ENCODE measurements around the gene ARSA. TPM values are rescaled to one million over a fixed set of nuclear protein-coding genes. Genes with fewer than 3 reads are reported as not detected.
"Not testable (repeated sequence)": the region's sequence is repeated elsewhere in the genome, so short reads cannot be mapped to it uniquely, and the experiment has no call there.

Gene ARSA
- total RNA-seq, 1 donor from 2014 or later, result 4.5 TPM

DNA sequence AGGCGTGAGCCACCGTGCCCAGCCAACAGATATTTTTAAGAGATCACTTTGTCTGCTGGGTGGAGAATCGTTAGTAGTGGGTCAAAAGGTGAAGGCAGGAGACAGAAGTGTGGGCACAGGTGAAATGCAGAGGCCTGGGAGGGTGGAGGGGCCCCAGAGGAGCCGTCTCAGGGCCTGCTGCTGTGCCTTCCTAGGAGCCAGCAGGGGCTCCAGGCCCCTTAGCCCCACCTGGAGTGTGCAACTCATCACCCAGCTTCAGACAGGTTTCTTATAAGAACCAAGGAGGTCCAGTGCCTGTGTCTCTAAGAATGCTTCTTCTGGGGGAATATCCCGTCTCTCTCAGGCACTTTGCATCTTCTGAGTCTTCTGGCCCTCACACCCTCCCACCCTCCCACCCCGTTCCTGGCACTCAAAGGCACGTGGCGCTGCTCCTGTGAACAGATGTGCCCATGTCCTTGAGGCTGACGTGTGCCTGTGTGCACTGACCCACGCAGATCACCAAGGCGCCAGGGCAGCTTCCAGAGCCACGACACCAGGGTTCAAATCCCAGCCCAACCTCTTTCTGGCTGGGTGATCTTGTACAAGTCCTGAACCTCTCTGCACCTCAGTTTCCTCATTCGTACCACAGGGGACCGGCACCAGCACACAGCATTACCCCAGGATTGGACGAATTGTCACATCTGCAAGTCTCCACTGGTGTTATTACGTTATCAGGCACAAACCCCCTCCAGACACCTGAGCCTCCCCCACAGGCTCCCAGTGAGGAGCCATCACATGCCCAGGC is 3.4 kb downstream of the ARSA start:
- FAIRE-seq (no peak), DNase-seq (ENCODE audit: low spot score in 2 of 2) (no peak)

DNA sequence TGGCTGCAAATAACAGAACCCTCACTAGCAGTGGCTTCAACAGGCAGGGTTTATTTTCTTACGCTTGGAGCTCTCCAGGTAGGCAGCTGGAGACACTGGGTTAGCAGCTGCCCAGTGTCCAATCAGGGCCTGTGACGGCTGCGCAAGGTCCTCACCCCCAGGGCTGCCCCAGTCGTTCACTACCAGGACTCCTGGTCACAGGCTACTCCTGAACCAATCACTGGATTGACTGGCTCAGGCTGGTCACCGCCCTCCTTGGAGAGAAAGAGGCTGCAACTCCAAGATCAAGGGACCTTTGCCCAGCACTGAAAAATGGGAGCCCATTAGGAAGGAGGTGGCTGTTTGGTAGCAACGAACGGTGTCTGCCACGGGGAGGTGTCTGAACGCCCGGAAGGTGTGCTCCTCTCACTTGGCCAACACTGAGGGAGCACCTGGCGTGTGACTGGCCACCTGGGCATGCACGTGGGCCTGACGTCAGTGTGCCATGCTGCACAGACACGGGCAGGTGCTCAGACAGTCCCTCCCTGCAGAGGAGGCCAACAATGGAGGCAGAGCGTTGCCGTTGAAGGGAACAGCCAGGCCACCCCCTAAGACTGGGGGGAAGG is 5.1 kb downstream of the ARSA start:
- DNase-seq (ENCODE audit: low spot score in 2 of 2), result no peak
- no peak for FAIRE-seq

DNA sequence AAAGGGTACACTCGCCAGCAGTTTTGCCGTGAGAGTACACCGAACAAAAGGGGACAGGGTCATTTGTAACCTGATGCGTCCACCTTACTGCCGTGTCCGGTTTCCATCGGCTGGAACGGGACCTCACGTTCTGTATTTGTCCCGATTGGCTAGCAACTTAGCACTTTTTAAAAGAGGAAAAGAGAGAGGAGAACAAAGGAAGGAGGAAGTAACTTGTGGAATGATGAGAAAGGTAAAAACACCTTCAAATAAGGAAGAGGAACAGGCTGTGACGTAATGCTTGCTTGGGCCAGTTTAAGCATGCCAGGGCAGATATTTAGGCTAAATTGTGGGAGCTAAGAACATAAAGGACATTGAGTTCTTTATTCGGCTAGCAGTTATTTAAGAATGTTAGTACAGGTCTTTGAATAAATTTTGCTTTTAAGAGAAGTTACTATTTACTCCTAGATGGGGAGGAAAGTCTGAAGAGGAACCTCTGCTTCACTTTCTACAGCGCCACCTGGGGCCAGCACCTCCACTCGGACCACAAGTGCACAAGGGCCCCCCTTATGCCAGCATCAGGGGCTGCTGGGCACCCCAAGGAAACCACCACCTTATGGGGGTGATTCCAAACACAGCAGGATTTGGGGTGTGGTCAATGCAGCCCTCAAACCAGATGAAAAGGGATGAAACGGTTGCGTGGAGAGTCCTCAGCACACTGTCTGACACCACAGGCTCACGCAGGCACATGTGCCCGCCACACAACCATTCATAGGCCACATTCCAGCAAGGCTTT is 5.8 kb downstream of the ARSA start:
- DNase-seq (ENCODE audit: low spot score in 2 of 2) (no peak), FAIRE-seq (no peak)

DNA sequence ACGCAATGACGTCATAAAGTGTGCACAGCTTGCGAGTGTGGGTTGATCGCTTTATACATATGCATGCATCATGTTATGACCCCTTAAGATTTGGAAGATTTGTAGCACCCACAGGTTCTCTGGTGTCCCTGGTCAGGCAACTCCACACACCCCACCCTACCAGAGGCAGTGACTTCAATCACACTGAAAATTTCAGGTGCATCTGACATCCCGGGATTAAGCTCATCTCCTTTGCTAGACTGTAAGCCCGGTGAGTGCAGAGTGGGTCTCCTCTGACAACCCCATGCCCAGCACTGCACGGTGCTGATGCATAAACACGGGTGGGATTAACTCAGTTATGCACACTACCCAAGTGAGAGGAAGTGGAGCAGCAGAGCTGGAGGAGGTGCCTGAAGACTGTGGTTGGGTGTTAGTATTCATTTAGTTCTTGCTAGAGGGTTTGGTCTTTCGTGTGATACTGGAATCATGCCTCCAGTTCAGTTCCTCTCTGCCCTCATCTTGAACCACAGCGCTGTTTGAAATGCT is 6.5 kb downstream of the ARSA start:
- FAIRE-seq (no peak), DNase-seq (ENCODE audit: low spot score in 2 of 2) (no peak)

DNA sequence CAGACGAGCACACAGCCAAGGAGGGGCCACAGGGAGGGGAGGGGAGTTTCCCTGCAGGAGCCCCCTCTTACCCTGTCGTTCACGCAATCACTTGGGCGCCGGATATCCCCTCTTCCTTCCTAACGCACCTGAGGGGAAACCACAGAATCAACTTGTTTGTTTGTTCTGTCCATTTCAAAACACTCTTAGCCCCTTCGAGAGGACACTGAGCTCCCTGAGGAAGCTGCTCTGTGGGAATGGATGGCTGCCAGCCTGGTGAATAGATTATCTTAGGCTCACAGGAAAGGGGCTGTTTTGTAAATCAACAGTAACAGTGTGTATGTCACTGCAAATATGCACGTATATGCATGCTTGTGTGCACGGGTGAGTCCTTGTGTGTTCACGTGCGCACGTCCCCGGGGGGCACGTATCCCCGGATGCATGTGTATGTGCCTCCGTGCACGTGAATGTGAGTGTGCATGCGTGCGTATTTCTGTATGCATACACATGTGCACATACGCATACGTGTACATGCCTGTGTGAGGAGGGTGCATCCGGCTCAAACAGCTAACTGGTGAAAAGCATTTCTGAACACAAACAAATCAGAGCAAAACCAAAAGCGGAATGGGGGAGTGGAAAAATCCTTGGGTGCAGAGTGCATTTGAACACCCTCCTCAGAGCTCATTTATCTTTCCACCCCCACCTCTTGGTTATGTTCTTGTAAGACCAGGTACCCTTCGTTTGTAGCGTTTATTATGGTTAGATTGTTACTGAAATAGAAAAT is 7.2 kb downstream of the ARSA start:
- FAIRE-seq (no peak), DNase-seq (ENCODE audit: low spot score in 2 of 2) (peak; percentile 66 to 79)

DNA sequence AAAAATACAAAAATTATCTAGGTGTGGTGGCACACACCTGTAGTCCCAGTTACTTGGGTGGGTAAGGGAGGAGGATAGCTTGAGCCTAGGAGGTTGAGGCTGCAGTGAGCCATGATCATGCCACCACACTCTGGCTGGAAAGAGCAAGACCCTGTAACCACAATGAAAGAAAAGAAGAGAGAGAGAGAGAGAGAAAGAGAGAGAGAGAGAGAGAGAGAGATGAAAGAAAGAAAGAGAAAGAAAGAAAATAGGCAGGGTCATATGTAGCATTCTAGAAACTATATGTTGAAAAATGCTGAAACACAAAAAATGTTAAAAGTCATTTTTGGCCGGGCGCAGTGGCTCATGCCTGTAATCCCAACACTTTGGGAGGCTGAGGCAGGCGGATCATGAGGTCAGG is 13.7 kb downstream of the ARSA start:
- DNase-seq (ENCODE audit: low spot score in 2 of 2); FAIRE-seq: not testable (repeated sequence)

DNA sequence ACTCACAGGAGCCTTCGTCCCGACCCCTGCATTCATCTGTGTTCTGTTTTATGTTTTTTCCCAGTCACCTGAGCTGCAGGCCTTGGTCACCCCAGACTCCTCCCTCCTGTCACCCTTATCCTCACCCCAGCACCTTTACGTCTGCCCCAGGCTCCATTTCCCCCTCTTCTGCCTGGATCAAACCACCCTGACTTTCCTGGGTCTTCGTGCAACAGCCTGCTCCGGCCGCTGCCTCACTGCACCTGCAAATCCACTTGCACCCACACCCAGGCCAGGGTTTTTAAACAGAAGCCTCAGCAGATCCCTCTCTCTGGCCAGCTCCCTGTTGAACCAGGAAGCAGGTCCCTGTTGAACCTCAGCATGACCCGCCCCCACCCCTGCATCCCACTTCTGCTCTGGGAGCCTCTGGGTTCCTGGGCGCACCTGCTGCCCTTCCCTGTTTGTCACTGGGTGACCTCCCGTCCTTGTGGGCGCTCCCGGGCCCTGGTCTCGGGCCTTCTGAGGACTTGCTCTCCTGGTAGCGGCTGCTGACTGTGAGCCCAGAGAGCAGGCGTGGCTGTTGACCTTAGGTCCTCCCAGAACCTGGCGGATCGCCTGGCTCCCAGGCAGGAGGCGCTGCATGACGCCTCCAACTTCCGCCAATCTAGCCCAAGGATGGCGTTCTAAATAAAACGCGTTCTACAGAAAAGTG is 14.5 kb downstream of the ARSA start:
- peak in 1 of 2 donors; percentile 58 for DNase-seq (ENCODE audit: low spot score in 2 of 2)

DNA sequence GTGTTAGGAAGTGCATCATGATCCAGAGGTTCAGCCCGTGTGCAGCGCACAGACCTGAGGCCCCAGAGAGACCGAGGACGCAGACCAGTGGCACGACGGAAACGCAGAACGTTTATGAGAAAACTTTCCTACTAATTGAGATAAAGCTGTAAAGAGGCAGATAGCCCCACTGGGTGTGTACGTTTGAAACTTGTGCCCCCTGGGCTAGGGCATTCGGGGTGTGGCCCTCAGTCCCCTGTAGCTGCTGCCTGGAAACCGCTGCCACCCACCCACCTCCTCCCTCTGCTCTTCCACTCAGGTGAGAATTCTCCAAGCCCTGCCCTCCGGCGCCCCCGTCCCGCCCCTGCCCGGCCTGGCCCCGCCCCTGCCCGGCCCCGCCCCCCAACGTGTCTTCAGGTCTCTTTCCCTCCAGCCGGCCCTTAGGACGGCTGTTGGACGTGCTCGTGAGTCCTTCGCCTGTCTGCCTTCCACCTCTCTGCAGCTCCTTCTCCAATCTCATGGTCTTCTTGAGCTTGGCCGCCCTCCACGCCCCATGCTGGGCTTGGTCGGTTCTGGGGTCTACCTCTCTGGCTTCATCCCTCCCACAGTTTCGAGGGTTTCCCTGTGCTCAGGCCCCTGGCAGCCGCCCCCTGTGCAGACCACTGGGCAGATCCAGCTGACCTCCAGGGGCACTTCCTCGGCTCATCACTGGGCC is 15.3 kb downstream of the ARSA start:
- FAIRE-seq (no peak), DNase-seq (ENCODE audit: low spot score in 2 of 2) (peak in 1 of 2 donors; percentile 45)

More for the DNA sequence above, 14.5 kb downstream of the ARSA start:
- no peak for FAIRE-seq

DNA sequence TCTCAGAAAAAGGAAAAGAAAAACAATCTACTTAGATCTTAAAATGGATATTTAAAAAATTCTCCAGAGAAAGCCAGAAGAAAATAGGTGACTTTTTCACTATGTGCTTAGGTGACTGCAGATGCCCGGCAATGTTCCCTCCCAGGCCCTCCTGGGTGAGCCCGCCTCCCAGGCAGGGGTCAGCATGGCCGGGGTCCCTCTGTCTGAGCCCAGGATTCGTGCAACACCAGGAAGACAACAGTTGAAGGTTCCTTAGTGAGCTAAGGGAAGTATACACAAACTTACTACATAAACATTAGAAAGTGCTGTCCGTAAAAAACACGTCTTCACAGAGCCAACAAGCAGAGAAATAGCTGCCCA is 15.8 kb downstream of the ARSA start:
- no peak for FAIRE-seq
- no peak for DNase-seq (ENCODE audit: low spot score in 2 of 2)

DNA sequence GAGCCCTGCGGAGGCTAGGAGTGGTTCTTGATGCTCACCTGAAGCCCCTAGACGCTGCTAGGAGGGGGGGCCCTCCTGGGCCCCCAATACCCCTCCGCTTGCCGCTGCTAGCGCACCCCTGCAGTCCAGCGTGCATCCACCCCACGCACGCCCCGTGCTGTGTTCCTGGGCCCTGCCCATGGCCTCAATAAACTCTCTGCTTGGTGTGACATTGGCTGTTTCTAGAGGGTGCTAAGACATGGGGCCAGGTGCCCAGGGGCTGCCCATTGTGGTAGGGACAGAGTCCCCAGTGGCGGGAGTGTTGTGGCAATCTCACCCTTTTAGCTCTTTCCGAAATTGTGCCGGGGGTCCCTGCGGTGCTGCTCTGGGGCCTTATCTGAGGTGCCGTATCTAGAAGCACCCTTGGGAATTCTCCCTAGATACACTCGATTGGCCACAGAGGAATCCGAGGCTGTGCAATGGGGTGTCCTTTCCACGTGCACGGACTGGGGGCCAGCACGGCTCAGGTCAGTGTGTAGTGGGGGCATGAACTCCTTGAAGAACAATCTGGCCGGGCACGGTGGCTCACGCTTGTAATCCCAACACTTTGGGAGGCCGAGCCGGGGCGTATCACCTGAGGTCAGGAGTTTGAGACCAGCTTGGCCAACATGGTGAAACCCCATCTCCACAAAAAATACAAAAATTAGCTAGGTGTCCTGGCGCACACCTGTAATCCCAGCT is 16.5 kb downstream of the ARSA start:
- no peak for FAIRE-seq
- DNase-seq (ENCODE audit: low spot score in 2 of 2), result no peak

DNA sequence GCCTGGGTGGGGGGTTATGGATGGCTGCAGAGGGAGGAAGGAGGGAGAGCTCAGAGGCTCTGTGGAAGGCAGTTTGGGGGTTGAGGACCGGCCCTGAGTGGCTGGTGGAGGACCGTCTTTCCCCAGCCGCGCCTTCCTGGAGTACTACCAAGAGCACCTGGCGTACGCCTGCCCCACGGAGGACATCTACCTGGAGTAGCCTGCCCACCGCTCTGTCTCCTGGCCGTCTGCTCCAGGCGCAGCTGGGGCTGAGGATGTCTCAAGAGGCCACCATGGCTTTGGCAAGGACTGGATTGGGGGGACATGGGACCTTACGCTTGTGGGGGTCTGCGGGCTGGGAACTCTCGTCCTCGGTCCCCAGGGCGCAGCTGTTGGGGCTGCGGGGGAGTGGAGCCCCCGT is 17.4 kb downstream of the ARSA start:
- DNase-seq (ENCODE audit: low spot score in 2 of 2) (no peak), FAIRE-seq (no peak)

DNA sequence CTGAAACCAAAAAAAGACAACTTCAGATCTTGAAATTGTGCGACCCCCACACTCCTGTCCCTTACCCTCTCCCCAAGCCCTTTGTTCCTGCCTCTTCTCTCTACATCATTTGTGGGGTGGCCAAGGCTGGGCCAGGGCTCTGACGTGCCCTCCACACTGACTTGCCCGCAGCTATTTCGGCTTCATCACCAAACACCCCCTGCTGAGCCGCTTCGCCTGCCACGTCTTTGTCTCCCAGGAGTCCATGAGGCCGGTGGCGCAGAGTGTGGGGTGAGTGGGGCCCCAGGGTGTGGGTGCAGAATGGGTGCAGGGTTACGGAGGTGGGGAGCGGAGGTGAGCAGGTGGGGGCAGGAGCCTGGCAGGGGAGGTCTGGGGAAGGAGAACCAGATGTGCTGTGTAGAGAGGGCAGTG is 17.9 kb downstream of the ARSA start:
- DNase-seq (ENCODE audit: low spot score in 2 of 2), result no peak
- FAIRE-seq, result no peak

DNA sequence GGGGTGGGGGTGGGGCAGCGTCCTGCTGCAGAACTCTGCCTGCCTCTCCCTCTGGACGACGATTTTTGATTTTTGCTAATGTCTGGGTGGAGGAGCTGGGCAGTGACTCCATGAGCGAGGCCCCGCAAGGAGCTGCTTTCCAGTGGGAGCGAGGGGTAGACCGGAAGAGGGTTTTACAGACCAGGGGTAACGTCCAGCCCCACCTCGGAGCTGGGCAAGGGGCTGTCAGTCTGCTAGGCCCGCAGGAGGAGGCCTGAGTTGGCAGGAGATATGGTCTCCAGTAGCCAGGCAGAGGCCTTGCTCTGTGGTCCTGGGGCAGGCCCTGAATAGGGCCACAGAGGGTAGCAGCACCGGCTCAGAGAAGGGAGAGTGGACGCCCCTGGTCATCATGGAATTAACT is 18.4 kb downstream of the ARSA start:
- DNase-seq (ENCODE audit: low spot score in 2 of 2), result no peak
- FAIRE-seq, result no peak

DNA sequence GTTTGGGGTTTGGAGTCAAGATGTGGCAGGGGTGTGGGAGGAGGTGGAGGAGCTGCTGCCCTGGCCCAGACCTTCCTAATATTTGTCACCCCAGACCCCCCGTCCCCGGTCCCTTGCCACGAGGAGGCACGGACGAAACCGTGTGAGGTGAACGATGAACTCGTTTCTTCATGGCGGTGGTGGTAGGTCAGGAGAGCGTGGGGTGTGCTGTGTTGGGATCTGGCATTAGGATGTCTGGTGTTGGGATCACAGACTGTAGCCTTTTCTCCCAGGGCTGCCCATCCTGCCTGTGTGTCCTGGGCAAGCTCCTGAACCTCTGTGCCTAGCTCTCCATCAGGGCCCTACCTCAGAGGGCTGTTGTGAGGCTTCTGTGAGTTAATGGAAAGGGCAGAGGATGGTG is 19.0 kb downstream of the ARSA start:
- no peak for DNase-seq (ENCODE audit: low spot score in 2 of 2)
- FAIRE-seq, result no peak

DNA sequence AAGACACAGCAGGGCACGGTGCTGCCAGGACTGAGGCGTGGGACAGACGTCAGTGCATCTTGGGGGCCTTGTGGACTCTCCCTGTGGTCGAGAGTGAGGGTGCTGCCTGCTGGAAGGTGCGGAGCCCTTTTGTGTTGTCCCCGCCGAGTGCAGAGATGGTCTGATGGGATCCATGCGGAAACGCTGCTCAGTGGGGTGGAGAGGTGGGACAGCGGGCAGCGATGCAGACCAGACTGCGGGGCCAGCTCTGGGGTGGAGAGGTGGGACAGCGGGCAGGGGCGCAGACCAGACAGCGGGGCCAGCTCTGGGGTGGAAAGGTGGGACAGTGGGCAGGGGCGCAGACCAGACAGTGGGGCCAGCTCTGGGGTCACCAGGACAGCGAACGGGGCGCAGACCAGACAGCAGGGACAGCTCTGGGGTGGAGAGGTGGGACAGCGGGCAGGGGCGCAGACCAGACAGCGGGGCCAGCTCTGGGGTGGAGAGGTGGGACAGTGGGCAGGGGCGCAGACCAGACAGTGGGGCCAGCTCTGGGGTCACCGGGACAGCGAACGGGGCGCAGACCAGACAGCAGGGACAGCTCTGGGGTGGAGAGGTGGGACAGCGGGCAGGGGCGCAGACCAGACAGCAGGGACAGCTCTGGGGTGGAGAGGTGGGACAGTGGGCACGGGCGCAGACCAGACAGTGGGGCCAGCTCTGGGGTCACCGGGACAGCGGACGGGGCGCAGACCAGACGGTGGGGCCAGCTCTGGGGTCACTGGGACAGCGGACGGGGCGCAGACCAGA is 19.7 kb downstream of the ARSA start:
- not testable (repeated sequence) for FAIRE-seq; DNase-seq (ENCODE audit: low spot score in 2 of 2)

DNA sequence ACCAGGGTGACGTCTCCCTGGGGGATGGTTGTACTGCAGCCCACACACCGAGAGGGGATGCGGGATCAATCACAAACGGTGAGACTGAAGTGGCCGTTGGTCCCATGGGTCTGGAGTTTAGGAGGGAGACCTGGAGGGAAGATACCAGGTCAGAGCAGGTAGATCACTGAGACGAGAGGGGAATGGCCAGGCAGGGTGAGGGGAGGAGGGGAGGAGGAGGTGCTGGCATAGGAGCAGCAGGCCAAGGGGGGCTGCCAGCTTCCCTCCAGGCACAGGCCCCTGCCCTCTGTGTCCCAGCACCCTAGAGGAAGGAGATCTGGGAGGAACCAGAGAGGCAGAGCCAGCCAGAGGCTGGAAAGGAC is 20.3 kb downstream of the ARSA start:
- DNase-seq (ENCODE audit: low spot score in 2 of 2), result no peak

DNA sequence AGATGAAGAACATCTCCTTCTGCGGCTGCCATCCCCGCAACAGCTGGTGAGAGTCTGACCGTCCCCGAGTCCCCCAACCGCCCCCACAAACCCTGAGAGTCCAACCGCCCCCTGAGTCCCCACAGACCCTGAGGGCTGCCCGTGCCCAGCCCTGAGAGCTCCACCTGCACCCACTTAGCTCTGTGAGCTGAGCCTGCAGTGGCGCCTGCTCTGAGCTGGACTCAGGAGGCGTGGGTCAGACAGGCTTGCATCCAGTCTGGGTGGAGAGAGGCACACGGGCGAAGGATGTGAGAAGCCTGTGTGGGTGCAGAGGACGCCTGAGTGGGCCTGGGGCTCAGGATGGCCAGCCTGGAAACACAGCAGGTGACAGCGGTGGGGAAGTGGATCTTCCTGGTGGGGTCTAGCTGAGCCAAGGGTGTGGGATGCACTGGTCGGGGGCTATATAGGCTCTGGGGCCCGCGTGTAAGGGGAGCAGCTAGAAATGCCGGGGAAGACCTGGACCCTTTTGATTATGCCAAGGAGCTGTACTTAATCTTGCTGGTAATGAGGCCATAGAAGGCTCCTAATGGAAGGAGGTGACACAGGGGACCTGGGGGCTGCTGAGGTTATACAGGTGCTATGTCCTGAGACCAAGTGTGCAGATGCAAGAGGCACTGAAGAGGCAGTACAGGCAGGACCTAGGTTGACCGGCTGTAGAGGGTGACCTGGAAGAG is 20.9 kb downstream of the ARSA start:
- no peak for FAIRE-seq
- peak in 1 of 2 donors; percentile 30 for DNase-seq (ENCODE audit: low spot score in 2 of 2)

More for the DNA sequence above, 20.3 kb downstream of the ARSA start:
- FAIRE-seq, result no peak
